GM12865 (cell line): ENCODE measurements around the gene TMEM40.

ENCODE experiments used
- DNase-seq: peaks from one replicate; pipeline ENCODE4 v3.0.0; 2010; ENCODE audit warnings: low read depth
- H3K4me3 ChIP-seq: 2 replicates; pipeline ENCODE4 v1.5.1; 2011; ENCODE audit warnings: mild to moderate bottlenecking, low read depth, low read length, control low read depth
- TF ChIP-seq, protein P1 (sequence below): IDR thresholded peaks from 2 replicates; pipeline ENCODE4 v1.5.1; 2011; ENCODE audit warnings: low read length, control low read depth, low read depth, inconsistent platforms; ENCODE audit not compliant: insufficient read depth; ENCODE audit errors: missing control alignments

Gene TMEM40

DNA sequence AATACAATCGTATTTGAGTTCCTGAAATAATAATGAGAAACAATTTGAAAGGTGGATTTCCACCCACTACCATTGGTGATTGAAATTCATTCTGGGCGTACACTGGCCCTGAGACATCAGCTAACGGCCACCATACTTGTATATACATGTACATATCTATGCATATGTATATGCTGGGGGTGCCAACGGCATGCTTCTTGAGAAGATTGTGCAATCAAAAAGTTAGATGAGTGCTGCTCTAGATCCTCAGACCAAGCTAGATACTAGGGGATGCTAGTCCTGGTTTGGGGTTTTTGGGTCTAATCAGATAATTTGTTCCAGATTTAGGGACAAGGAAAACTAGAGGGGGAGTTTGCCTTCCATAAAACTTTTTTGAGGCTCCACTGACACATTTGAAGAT is 2.9 kb downstream of the TMEM40 start:
- no peak for DNase-seq
- H3K4me3 ChIP-seq = no peak overlapping the region
- TF ChIP-seq, protein P1, sequence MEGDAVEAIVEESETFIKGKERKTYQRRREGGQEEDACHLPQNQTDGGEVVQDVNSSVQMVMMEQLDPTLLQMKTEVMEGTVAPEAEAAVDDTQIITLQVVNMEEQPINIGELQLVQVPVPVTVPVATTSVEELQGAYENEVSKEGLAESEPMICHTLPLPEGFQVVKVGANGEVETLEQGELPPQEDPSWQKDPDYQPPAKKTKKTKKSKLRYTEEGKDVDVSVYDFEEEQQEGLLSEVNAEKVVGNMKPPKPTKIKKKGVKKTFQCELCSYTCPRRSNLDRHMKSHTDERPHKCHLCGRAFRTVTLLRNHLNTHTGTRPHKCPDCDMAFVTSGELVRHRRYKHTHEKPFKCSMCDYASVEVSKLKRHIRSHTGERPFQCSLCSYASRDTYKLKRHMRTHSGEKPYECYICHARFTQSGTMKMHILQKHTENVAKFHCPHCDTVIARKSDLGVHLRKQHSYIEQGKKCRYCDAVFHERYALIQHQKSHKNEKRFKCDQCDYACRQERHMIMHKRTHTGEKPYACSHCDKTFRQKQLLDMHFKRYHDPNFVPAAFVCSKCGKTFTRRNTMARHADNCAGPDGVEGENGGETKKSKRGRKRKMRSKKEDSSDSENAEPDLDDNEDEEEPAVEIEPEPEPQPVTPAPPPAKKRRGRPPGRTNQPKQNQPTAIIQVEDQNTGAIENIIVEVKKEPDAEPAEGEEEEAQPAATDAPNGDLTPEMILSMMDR = no peak

DNA sequence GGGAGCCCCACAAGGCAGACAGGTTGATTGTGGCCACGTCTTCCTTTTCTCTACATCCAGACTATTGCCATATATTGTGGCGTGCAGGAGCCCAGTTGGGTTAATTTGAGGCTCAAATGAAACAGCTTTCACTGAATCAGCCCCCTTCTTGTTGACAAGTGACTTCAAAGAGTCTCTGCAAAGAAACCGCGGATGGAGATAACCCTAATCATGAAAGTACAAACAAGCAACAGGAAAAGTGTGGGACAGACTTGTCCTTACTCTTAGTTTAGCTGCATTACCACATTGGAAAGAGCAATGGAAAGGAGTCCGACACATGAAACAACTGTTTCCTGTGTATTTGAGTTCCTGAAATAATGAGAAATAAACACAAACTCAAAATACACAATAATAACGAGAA is 3.3 kb downstream of the TMEM40 start:
- TF ChIP-seq, protein P1 = no peak
- H3K4me3 ChIP-seq = no peak overlapping the region
- no peak for DNase-seq

DNA sequence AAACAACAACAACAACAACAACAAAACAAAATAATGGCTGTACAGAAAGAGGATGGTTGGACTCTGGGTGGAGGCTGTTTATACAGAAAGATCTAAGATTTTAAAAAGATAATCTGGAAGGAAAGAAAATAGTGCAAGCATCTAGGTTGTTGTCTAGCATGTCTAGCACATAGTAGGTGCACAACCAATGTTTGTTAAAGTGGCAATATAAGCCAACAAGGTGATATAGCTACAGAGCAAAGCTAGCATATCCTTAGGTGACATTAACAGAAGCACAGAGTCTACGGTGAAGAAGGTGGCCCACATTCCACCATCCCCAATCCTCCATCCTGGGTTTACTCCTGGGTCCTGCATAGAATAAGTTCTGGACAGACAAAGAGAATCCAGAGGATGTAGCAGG is 4.7 kb downstream of the TMEM40 start:
- no peak for DNase-seq
- no peak overlapping the region for H3K4me3 ChIP-seq
- TF ChIP-seq, protein P1 = no peak

DNA sequence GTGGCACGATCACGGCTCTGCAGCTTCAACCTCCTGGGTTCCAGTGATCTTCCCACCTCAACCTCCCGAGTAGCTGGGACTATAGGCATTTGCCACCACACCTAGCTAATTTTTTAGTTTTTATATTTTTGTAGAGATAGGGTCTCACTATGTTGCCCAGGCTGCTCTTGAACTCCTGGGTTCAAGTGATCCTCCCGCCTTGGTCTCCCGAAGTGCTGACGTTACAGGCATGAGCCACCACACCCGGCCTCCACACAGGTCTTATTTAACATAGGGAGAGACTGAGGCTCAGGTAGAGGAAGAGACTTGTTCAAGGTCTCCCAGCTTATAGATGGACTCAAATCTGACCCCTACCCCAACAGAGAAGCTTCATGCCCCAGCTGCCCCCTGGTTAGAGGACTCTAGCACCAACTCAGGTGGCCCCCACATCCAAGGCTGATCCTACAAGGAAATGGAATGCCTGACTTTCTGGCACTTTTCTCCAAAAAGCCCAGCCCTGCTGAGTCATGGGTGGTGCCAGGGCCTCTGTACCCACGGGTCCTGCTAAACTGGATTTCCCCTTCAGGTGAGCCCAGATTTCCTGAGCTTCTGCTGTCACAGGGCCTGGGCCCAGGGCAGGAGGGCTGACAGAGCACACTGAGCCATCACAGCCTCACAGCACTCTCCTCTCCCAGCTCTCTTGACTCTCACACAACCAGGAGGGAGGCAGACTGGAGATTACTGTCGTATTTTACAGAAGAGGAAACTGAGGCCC is 5.6 kb downstream of the TMEM40 start:
- no peak for DNase-seq
- no peak overlapping the region for H3K4me3 ChIP-seq
- TF ChIP-seq, protein P1 = no peak

DNA sequence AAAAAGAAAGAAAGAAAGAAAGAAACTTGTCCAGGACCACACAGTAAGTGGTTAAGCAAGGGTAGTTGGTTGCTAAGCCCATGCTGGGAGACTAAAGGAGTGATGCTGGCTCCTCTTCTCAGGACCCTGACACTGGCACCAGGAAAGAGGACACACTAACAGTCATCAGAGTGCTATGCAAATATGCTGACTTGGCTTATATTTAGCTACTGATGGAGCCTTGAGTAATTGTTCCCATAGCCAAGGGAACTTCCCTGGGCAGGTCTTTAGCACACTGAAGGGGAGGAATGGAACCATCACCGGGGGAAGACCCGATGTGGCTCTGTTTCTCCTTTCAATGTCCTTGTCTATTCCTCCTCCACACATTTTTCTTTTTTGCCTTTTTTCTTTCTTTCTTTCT is 6.2 kb downstream of the TMEM40 start:
- peak; percentile 34 for DNase-seq
- H3K4me3 ChIP-seq = no peak overlapping the region
- TF ChIP-seq, protein P1 = no peak

DNA sequence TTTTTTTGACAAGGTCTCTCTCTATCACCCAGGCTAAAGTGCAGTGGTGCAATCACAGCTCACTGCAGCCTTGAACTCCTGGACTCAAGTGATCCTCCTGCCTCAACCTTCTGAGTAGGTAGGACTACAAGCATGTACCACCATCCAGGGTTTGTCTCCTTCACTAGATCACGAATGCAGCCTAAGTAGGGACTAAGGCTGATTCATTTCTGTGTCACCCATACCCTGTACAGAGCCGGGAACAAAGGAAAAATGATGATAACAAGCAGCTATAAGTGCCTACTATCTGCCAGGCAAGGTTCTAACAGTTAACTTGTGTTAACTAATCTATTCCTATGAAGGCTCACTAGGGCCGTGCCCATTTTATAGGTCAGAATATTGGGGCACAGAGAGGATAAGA is 7.0 kb downstream of the TMEM40 start:
- no peak overlapping the region for H3K4me3 ChIP-seq
- no peak for DNase-seq

More for the DNA sequence above, 7.0 kb downstream of the TMEM40 start:
- TF ChIP-seq, protein P1 = no peak
